HG03521 (cell line): Measurements from ENCODE around the gene ZEB2.

ENCODE experiments used
- ATAC-seq: cut with Tn5 transposase; IDR thresholded peaks from one replicate; pipeline ENCODE4 v1.9.1; 2021; ENCODE audit warnings: mild to moderate bottlenecking, moderate library complexity; ENCODE audit not compliant: unreplicated experiment

ZEB2 gene

DNA sequence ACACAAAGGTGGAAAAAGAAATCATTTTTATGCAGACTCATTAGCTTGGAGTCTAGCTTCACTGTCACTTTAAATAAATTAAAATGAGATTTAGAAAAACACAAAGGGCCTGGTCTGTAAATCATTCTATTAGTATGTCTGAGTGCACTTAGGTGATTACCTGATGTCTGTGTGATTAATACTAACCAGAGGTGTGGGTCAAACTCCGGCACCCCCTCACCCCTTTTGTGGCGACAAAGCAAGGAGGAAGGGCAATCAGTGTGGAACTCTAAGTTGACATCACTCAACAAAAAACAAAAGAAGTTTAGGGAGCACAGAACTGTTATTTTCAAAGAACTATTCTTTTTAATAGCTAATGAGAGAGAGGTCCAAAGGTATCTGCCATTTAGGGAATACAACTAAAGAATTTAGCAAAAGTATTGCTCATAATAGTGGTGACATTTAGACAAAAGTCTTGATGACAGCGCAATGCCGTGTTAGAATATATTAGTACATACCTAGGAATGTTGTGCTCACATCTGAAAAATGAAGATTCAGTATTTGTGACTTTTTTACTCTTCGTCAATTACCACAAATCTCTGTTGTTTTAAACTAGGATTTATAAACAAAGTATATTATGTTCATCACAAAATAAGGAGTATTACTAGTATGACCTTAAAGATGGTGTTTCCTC, 66.3 kb downstream of the ZEB2 start:
- ATAC-seq: no peak

DNA sequence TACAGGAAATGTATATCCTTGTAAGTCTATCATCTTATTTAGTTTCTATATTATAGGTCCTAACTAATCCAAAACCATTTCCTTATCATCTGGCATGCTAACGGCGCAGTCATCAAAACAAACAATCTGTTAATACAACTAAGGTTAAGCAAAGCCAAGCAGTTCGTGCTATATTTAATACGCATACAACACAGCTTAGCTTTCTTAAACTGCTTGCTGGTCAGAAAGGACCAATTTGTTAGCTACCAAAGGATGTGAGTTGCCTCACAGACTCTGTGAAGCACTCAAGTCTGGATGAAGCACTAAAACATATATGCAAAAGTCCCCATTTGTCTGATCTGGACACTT, 67.0 kb downstream of the ZEB2 start:
- no peak for ATAC-seq

DNA sequence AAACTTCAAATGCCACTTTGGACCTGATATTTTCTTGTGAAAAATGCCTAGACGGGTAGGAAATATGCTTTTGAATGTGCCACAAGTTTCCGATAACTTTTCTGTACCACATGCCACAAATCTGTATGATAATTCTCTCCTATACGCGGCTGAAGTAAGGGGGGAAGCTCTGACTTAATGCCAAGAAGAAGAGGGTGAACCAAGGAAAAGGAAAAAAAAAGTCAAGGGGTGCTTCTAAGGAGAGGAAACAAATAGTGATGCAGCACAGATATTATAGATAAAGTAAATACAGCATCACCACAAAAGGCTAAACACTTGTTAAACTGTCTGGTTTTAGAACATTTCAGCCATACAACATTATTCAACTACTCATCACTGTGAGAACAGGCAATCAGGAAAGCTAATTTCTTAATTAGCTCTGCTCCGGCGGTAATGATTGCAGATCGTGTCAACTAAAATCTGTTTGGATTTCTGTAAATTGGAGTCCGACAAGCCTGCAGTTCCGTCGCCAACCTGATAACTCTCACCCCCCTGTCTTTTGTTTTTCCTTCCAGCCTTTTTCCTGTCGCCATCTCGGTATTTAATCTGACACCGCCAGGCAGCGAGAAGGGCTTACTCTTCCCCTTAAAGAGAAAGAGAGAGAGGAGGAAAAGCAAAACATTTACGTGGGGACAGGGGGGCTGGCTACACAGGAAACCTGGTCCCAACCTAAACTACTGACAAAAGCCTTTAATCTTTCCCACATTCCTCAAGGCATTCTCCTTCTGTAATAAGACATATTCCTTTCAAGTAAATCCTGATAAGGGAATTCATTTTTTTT, 67.5 kb downstream of the ZEB2 start:
- ATAC-seq: no peak

DNA sequence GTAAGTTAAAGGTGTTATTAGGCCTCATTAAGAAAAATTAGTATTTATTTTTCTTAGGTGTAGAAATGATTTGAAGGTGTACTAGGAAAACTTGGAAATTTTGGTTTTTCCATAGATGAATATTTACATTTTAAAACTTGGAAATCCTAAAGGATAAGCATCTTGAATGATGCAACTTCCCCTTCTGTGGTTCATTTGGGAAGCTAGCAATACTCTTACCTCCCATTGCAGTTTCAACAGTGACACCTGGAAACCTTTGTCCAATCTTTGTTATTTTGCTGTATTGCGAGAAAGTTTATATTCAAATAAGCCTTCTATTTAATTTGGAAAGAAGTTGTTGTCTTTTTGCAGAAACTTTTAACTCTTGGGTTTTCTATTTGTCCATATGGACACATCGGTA, 68.5 kb downstream of the ZEB2 start:
- ATAC-seq: no peak

DNA sequence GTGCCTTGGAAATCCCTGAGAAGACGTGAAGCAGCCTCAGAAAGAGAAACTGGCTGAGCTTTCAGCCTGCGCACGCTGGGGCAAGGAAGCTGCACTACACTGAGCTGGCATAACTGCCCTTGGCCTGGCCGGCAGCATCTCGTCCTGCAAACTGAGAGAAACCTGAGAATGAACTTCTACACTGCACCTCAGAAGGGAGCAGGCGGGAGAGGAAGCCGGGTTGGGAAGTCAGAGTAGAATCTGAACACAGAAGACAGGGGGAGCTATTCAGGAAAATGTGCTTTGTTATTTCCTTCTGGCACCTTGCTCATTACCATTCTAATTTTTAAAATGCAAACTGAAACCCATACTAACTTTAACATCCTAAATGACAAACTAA, 70.9 kb downstream of the ZEB2 start:
- ATAC-seq: peak; percentile 63

DNA sequence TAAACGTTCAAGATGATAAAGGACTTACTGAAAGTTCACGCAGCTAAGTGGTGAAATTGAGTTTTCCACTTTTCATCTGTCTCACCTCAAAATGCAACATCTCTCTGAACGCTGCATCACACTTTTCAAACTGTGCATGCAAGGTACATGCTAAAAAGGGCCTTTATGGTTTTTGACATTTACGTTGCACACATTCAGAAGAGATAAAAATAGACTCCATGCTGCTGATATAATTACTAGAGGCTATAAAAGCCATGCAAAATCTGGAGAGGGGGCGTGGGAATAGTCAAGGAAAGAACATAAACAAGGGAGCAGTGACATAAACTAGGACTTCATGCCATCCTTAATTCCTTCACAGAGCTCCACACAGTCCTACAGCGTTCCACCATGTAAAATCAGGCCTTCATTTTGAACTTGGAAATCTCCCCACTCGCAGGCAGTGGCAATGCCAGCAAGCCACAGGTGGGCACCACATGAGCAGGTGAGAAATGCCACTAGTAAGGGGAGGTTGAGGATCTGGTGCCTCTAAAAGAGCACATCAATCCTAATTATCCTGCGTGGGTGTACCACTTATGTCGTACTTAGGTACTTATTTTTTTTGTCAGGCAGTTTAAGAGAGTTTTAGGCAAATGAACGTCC, 71.4 kb downstream of the ZEB2 start:
- no peak for ATAC-seq

DNA sequence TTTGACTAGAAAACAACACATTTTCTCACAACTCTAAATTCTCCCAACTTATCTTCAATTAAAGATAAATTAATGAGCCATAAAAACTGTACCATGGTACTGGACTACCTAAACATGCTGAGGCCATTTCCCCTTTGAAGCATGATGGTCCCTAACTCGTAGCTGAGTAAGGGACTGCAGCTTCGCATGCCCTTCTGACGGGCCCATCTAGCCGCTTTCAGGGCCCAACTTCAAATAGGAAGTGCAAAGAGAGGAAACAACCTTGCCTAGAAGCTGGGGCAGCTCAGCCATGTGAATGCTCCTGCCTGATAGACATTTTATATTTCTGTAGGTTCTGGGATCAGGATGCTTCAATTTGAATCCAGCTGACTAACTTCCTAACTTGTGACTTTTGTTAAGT, 72.4 kb downstream of the ZEB2 start:
- ATAC-seq: no peak

DNA sequence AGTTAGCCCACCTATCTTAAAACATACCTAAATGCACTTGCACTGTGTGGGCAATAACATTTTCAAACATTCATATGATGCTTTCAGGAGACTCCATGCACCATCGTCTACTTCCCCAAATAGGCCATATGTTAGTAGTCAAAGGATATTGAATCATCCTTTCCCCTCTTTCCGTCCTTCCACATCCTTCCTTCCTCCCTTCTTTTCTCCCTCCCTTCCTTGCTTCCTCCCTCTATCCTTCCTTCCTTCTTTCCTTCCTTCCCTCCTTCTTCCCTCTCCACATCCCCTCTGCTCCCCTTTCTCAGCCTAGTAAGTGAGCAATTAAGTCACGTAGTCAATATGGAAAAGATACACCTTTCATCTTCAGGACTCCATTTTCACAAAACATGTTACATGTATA, 73.8 kb downstream of the ZEB2 start:
- no peak for ATAC-seq

DNA sequence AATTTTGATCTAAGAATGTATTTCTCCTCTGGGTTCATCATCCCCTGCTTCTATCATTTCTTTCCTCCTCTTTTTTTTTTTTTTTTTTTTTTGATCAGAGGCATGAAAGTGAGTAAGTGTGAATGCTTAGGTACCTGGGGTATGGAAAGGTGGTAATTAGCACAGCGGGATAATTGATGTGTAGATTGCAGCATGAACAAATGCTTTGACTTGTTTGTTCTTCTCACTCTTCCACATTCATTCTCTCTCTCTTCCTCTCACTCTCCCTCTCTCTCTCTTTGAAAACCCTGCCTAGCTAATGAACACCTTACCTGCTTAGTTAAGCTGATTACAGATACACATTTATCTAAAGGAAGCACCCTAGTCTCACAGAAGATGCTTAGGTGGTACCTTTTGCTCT, 74.7 kb downstream of the ZEB2 start:
- no peak for ATAC-seq

DNA sequence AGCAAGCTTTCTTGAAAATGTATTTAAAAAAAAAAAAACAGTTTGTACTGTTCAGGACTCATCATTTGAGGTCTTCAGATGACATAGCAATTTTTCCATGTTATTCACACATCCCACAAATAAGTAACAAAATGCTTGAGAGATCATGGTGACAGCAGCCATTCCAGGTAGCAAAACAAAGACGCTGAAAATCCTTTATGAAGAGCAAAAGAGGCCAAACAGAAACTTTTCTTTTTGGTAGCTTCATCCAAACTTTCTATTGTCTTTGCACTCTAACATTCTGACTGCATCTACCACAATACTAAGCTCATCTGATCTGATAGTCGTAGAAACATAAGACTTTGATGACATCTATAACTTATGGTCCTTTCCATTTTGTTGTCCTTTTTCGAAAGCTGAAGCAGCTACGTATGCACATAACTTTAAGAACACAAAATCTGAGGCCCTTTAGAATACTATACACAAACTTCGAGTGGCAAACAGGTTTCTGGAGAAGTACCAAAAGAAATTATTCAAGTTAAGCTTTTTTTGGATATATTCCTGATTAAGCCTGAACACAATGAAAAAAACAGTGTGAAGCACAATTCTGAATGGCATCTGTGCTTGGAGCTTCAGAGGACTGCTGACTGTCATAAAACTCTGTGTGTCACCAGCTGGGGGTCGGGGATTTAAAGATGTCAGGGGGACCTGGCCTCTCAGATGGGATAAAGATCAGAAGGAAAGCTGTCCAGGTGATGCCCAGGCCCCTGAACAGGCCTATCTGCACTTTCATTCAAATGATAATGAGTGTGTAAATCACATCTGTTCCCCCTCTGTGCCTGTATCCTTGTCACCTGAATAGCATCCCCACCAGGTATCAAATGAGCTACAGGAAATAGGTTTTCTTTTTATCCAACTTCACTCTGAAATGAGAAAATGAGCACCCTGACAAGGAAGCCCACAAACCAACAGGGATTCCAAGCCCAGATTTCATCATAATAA, 75.8 kb downstream of the ZEB2 start:
- no peak for ATAC-seq

DNA sequence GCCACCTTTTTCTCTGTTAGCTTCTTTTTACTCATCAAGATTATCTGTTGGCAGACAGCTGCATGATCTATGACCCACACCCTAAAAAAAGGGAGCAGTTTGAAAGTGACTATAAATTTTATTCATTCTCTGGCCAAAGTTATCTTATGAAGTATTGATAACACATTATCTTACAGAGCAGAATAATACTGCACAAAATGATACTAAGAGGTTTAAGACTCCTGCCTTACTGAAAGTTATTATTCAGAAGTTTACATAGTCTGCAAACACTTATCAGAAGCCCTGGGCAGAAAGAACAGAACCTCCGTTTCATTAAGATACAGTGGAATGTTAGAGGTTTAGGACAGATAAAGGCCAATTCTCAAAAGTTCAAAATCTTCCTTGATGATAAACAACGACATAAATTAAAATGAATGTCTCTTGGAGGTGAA, 78.2 kb downstream of the ZEB2 start:
- no peak for ATAC-seq

DNA sequence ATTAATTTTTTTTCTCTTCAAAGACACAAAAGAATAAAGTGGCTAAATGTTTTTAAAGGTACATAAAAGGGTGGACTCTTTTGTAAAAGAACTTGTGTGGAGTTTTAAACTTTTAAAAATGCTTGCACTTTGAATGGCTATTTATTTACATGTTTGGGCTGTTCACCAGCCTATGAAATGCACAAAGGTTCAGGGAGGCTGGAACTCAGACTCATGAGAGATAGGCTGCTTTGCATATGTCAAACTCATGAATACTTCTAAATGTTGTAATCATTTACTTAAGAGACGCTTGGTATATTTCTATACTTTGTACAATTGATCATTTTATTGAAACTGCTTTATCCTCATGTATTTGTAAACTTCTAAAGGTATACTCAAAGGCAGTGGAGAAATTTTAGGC, 79.9 kb downstream of the ZEB2 start:
- ATAC-seq: no peak

DNA sequence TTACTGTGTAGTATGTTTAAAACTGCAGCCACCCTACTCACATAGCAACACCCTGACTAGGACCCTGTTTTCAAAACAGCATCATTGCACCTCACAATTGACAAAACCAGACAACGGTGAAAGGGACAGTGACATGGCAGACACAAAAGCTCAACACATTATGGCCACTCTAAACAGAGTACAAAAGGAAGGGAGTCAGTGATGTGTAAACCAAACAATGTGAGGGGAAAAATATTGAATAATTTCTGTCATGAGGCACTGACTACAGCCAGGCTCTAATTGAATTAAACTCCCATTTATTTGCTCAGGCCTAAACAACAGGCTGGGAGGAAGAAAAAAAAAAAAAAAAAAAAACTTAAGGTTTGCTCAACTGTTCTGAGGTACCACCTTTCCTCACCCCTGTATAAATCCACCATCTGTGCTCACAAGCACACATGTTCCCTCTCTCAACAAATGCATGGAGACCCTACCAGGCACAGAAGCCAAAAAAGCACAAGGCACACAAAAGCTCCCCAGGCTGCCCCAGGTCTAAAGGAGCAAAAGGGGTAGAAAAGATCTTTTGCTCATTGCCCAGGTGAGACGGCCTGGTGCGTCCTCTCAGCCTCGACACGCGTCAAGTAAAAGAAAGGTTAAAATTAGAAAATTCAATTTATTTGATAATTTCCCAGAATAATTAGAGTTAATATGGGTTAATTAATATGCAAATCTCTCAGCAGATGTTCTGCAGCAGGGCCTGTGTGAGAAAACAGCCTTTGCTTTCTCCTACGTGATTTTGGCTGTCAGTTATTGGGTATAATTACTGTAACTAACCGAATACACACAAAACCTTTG, 80.9 kb downstream of the ZEB2 start:
- no peak for ATAC-seq

DNA sequence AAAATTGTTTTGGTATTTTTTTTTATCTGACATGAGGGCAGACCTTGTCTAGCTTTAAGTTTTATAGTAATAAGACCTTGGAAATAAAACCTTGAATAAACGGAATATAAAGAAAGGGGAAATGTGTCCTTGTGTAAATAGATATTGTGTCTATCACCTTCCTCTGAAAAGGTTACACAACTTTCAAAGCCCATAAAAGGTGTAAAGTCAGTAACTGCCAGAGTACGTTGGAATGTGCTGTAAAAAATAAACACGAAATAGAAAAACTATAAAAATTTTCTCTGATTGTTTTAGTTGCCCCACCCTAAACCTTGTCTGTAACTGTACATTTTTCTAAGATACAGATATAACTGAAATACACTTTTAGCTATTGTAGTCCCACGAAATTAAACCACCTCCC, 82.3 kb downstream of the ZEB2 start:
- ATAC-seq: no peak

DNA sequence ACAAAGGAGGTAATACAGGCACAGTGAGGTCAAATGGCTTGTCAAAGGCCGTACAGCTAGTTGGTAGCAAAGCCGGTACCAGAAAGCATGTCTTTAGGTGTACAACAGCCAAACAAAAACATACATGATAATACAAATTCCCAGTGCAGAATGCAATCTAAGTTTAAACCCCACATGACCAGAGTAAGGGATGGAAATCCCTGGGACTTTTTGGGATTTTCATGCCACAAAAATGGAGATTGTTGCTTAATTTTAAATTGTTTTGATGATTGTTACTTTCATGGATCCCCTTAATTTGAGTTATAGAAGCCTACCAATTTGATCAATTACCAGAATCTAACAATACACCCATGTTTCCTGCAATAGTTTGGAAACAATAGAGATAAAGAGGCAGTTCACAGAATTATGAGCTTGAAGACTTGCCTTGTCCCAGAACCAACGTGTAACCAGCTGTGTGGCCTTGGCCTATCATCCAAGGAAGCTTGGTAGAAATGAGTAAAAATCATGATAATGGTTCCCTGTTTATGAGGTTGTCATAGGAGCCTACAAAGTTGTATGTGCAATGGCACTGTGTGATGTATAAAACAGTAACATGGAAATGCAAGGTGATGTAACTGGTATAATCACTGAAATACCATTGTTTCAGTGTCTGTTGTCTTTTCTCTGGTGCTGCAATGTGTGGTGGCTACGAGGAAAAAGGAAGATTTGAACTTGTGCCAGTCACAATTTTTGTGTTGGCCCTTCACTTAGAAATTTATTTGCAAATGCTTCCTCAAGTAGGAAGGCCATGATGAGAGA, 85.3 kb downstream of the ZEB2 start:
- ATAC-seq: no peak

DNA sequence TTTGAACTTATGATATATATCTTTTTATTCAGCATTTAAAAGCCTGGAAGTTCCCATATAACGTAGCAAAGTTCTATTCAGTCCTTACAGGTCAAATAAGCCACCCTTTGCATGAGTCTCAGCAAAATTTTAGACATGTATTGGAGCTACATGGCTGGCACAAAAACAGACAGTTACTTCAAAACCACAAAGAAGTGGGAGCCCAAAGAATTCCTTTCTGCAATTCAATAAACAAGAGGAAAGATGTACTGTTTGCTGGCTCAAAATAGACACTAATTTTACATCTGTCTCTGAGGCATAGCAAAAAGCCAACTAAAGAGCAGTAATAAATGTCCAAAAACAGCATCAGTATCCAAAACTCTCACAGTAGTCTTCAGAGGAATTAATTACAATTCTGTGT, 87.0 kb downstream of the ZEB2 start:
- ATAC-seq: no peak

DNA sequence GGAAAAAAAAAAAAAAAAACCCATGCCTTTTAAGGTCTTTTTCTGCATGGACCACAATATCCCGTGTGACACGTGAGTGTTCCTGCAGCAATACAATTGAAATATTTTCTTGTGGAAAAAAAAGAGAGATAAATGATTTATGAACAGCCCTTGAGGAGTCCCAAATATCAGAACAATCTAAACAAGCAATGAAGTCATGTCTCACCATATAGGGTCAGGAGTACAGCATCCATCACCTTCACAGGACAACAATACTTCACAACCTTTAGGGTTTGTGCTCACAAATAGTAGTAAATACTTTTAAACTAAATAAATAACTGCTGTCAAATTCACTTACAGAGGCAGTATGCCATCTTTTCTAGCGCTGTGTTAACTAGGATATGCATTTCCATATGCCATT, 87.9 kb downstream of the ZEB2 start:
- no peak for ATAC-seq

DNA sequence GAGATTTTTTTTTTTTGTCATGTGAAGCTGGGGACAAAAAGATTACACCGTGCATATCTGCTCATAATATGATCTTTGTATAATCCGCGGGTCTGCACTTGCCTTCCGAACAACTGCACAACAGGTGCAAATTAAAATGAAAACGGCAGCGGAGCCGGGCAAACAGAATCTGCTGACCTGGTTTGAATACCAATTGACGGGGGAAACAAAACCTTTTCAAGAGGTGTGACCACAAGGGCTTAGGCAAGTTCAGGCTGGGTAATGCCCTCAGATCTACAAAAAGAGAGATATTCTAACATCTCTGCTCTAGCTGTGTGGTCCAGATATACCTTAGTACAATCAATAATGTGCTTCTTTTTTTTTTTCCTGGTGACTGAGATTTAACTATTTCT, 88.5 kb downstream of the ZEB2 start:
- no peak for ATAC-seq

DNA sequence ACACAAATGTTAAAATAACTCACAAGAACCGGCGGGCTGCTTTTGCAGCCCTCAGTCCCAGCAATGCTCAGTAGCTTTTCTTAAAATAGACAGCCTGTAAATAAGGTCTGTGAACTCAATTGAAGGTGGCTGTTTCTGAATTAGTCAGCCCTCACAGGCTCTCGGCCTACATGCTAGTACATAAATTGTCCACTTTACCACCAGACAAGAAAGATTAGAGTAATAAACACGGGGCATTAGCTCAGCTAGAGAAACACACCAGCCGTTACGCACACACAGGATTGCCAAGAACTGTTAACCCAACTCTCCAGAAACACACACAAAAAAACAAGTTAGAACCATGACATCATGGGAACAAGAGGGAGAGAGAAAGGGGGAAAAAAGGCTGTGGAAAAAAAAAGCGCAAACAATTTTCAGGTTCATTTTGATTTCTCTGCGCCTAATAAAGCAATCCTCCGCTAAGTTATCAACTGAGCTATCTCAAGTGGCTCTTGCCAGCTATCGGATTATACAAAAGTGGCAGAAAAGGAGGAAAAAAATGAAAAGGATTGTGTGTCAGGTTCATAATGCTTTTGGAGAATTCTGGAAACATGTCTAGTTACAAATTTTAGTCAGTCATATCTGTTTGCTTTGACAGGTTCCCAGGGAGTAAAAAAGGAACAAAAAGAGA, 89.1 kb downstream of the ZEB2 start:
- peak; percentile 76 for ATAC-seq
